Endometrial microvascular endothelial cells (primary cell): ENCODE measurements around the gene MRPS26. TPM values are rescaled to one million over a fixed set of nuclear protein-coding genes. Genes with fewer than 3 reads are reported as not detected.
"Not testable (repeated sequence)": the region's sequence is repeated elsewhere in the genome, so short reads cannot be mapped to it uniquely, and the experiment has no call there.

Experiments used
- in situ Hi-C: cut with HindIII; loops from 2 replicates; pipeline ENCODE4 v1.10.0; 2017; ENCODE audit warnings: low sequenced_read_pairs, low pct_unique_long_range_greater_than_20kb; ENCODE audit errors: inconsistent ontology term
- total RNA-seq: library from RNA; depleted of rRNA; stranded (reverse); fragments of >200 nt; gene quantifications from one replicate; pipeline ENCODE4 v1.2.3, GENCODE V29; 2015; ENCODE audit errors: inconsistent ontology term

The MRPS26 gene
- total RNA-seq: 46.9 TPM

DNA sequence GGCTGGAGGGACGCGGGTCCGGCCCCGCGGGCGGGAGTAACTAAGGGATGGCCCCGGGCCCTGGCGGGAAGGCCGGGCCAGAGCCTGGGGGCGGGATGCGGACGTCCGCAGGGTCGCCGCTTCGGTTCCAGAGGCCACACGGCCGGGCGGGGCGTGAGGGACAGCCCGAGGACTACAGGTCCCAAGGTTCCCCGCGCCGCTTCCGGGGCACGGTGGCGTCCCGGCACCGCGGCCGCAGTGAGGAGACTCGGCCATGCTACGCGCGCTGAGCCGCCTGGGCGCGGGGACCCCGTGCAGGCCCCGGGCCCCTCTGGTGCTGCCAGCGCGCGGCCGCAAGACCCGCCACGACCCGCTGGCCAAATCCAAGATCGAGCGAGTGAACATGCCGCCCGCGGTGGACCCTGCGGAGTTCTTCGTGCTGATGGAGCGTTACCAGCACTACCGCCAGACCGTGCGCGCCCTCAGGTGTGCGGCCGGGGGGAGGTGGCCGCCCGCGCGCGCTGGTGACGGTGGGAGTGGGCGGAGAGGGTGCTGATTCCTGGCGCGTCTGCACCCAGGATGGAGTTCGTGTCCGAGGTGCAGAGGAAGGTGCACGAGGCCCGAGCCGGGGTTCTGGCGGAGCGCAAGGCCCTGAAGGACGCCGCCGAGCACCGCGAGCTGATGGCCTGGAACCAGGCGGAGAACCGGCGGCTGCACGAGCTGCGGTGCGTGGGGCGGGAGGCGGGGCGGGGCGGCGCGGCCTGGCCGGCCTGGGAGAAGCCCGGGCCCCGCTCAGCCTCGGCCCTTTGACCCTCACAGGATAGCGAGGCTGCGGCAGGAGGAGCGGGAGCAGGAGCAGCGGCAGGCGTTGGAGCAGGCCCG lies at the start of gene MRPS26:
TSS of gene MRPS26 (plus strand) at position 237 of the 861 bp plus-strand sequence. CDS start at position 254, 17 bp downstream.
- in situ Hi-C loops: no loop called here

DNA sequence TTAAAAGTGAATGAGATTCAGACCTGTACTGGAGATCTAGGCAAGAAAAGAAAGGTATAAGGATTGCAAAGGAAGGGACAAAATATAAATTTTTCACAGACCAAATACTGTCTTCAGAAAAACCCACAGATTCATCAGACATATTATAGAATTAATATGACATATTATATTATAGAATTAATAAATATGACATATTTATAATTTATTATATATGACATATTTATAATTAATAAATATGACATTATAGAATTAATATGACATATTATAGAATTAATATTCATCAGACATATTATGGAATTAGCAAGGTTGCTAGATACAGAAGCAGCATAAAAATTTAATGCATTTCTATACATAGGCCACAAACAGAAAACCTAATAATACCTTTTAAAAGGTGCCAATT lies 47.1 kb upstream of the MRPS26 start:
- in situ Hi-C loops: no loop called here

DNA sequence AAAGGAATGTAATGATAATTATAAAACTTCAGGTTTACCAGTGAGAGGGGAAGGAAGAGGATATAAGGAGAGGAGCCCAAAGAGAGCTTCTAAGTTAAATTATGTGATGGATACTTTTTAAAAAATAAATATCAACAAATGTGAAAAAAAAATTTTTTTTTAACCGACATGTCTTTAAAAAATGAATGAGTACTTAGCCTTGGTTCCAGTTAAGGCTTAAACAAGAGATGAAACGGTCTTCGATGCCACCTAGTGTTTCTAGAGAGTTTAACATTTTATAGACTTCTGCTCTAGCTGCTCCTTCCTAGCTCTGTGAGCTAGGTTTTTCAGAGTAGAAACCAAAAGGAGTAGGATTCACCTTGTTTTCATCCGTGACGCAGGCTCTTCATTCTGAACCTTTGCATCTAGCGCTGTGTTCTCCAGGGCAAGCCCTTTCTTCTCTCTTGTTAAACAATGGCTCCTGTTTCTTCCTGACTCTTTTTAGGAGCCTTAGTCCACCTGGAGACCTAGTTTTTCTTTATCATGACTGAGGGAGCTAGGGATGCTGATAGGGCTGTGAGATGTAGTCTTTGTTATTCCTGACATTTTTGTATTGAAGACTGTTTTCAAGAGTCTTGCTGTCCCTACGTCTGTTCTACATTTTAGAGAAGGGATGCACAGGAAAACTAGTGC lies 44.9 kb upstream of the MRPS26 start:
- in situ Hi-C loops: no loop called here

DNA sequence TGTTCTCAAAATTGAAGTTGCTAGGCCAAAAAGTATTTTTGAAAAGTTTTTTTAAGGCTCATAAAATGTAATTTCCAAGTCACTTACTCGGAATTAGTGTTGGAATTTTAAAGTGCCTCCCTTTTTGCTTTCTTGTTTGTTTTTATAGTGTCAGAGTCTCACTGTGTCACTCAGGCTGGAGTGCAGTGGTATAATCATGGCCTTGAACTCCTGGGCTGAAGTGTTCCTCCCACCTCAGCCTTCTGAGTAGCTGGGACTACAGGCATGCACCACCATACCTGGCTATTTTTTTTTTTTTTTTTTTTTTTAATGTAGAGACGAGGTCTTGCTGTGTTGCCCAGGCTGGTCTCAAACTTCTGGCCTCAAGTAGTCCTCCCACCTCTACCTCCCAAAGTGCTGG lies 42.4 kb upstream of the MRPS26 start:
- in situ Hi-C loops: no loop called here

DNA sequence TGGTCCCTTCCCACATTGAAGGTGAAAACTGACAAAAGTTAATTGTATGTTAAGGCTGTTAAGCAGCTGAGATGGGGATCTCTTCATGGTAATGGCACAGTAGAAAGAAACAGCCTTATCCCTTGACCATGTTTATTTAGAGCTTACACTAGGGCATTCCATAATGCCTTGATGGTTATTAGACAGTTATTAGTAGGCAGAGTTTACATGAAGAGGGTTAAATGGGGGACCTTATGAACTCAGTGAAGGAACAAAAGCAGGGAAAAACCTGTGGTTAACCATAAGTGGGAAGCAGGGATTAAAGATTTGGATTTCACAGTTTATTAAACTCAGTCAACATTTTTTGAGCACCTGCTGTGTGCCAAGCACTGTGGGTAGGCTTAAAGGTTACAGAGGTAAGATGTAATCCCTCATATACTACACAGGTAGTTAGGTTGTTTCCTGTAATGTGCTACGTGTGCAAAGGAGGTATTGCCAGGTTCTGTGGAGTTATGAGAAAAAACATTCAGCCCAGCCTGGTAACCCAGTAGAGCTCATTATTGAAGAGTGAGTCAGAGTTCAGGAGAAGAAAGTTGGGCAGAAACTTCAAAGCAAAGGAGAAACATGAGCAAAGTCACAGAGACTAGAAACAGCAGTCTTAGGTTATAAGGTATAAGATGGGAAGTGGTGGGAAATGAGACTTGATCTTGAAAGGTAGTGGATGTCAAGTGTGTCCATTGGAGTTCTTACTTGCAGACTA lies 34.7 kb upstream of the MRPS26 start:
- in situ Hi-C loops: no loop called here

DNA sequence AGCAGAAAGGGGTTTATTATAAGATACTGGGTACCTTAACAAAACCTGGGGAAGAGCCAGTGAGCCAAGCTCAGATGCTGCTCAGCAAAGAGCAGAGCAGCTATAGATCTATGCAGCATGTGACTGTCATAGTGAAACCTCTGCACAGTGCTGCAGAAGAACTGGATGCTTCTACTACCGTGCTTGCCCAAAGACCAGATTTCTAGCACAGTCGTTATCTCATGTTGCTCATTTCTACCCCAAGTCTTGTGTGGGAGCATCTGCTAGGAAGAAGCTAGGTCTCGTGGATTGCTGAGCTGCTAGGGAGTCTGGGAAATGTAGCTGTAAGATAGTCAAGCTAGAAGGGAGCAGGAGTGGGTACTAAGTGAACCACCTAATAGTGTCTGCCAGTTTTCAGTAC lies 34.1 kb upstream of the MRPS26 start:
- in situ Hi-C loops: no loop called here

DNA sequence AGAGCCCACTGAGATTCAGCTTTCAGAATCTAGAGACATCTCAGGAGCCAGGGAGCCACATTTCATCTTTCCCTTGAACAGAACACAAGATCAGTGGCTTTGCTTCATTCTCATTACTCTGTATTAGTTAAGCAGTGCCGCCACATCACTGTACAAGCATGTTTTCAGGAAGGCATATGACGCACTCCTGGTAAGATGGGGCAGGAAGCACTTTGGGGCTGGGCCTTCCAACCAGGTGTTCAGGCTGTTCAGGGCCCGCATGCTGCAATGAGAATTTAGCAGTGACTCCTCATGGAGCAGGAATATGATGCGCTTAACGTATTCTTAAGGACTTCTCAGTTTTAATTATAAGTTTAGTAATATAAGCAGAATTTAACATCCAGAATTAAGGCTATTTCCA lies 32.1 kb upstream of the MRPS26 start:
- in situ Hi-C loops: no loop called here

DNA sequence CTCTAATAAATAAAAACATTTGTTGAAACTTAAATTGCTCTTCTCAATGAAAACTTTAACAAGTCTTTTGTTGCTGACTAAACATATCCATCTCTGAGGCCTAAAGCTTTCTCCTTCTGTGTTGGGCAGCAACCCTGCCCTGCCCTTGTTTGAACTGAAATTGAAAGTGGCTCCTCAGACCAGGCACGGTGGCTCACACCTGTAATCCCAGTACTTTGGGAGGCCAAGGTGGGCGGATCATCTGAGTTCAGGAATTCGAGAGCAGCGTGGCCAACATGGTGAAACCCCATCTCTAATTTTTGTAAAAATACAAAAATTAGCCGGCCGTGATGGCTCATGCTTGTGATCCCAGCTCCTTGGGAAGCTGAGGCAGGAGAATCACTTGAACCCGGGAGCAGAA lies 31.7 kb upstream of the MRPS26 start:
- in situ Hi-C loops: no loop called here

DNA sequence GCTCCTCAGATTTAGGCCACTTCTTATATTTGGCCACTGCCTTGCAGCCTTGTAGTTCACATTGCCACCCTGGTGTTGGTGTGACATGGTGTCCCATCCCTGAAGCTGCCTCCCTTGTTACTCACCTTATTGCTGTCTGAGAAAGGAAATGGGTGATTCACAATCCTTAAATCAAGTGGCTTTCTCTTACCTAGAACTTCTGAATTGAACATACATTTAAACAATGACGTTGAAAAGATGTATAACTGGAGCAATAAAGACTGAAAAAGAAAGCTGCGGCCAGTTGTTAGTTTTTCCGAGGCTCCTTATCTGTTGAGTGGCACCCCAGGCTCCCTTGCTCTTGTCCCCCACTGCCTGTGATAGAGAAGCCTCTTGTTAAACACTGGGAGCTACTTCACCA lies 31.2 kb upstream of the MRPS26 start:
- in situ Hi-C loops: no loop called here

DNA sequence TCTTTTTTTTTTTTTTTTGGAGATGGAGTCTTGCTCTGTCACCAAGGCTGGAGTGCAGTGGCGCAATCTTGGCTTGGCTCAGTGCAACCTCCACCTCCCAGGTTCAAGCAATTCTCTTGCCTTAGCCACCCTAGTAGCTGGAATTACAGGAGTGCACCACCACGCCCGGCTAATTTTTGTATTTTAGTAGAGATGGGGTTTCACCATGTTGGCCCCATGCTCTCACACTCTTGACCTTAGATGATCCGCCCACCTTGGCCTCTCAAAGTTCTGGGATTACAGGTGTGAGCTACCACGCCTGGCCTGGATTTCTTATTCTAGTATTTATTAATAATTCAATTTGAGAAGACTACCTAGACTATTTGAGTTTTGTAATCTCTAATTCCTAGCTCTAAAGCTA lies 30.6 kb upstream of the MRPS26 start:
- in situ Hi-C loops: not testable (repeated sequence)

DNA sequence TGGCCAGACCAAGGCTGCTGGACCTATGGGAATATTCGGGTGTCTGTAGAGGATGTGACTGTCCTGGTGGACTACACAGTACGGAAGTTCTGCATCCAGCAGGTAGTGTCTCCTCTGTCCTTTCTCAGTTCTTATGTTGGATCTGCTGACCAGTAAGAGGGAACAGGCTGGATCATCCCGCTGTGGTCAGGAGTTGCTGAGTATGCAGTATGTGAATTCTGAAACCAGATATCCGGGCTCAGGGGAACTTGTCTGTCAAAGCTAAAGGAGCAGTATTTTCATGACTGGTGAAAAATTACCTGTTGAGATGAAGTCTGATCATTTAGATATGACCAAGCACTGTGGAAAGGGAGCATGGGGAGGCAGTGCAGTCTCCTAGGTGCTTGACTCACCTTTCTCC lies 24.5 kb upstream of the MRPS26 start:
- in situ Hi-C loops: no loop called here

DNA sequence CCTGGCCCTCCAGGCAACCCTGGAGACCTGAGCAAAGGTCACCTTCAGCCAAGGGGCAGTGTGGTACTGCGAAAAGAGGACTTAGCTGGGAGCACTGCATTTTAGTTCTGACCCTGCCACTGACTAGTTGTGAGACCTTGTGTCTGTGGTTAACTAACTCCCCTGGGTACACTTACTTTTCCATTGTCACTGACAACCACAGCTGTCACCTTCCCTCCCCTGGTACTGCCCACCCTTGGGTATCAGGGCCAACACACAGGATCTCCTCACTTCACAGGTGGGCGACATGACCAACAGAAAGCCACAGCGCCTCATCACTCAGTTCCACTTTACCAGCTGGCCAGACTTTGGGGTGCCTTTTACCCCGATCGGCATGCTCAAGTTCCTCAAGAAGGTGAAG lies 24.1 kb upstream of the MRPS26 start:
- in situ Hi-C loops: no loop called here

DNA sequence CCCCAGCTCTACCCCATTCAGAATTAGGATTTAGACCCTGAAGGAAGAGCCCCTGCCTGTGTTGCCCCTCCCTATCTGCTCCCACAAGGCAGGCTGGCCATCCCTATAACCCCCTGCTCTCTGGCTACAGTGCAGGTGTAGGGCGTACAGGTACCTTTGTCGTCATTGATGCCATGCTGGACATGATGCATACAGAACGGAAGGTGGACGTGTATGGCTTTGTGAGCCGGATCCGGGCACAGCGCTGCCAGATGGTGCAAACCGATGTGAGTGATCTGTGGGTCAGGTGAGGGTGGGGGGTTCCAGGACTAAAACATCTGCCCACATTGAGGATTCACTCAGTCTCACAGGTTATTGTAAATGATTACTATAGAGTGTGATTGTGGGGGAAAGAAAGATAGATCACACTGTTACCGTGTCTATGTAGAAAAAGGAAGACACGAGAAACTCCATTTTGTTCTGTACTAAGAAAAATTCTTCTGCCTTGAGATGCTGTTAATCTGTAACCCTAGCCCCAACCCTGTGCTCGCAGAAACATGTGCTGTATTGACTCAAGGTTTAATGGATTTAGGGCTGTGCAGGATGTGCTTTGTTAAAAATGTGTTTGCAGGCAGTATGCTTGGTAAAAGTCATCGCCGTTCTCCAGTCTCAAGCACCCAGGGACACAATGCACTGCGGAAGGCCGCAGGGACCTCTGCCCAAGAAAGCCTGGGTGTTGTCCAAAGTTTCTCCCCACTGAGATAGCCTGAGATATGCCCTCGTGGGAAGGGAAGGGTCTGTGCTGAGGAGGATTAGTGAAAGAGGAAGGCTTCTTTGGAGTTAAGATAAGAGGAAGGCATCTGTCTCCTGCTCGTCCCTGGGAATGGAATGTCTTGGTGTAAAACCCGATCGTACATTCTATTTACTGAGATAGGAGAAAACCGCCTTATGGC lies 23.0 kb upstream of the MRPS26 start:
- in situ Hi-C loops: not testable (repeated sequence)

DNA sequence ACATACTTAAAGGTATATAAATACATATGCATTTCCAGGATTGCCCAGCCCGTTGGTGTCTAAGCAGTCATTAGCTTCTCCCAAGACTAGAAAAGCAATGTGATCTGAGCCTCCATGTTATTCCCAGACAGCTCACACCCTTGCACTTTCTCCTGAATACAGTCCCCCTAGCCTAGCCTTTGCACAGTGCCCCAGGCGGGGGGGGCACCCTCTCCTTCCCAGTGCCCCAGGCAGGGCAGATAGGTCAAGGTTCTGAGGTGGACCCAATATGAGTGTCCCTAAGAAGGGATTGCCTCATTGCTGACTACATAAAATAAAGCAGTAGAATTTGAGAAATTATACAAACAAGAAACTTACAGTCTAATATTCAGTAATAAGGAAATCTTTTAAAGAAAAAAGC lies 17.9 kb upstream of the MRPS26 start:
- in situ Hi-C loops: no loop called here

DNA sequence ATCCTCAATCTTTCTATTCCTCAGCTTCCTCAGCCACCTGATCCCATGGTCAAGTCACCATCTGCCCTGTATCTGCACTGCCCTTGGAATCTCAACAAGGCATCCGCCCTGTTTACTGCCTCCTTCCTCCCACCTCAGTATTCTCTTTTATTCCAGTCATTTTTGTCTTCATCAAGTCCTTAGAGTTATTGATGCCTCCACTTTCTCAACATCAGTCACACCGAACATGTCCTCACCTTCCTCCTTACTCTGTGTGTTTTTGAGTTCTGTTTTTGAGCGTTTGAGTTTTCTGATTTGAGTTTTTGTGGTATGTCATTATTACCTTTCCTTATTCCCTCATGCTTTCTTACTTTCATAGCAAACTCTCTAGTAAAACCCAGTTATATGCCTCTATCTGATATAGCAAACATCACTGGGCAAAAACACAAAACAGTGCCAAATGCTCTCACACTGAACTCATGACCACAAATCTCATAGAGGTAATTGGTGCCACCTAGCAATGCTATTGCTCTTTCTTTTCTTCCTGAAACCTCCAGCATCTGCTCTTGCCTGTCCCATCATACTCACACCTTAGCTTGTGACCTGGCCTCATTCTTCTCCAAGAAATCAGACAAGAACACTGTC lies 14.2 kb upstream of the MRPS26 start:
- in situ Hi-C loops: no loop called here

DNA sequence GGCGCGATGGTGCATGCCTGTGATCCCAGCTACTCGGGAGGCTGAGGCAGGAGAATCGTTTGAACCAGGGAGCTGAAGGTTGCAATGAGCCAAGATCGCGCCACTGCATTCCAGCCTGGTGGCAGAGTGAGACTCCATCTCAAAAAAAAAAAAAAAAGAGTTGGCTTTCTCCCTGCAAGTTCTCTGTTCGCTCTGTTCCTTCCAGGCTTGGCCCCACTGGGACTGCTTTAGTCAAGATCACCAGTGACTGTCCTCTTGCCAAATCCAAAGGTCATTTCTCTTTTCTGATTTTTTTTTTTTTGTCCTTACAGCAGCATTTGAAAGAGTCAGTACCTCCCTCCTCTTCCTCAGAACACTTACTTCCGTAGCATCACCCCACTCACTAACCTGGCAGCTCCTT lies 13.2 kb upstream of the MRPS26 start:
- in situ Hi-C loops: no loop called here

DNA sequence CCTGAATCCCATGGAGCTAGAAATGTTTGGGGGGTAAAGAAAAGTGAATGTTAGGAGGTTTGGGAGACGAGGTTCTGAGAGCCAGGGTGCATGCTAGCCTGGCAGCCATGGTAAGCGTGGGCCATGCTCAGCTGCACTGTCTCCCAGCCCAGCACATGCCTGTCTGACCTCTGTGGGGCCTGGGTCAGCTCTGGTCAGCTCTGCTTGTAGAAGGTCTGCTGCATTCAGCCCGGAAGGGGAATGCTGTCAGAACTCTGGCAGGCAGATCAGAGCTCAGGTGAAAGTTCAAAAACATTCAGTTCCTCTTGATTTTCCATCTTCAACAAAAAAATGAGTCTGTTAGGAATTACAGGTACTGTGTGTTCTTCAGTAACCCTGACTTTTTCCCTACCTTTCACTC lies 8.2 kb upstream of the MRPS26 start:
- in situ Hi-C loops: no loop called here

DNA sequence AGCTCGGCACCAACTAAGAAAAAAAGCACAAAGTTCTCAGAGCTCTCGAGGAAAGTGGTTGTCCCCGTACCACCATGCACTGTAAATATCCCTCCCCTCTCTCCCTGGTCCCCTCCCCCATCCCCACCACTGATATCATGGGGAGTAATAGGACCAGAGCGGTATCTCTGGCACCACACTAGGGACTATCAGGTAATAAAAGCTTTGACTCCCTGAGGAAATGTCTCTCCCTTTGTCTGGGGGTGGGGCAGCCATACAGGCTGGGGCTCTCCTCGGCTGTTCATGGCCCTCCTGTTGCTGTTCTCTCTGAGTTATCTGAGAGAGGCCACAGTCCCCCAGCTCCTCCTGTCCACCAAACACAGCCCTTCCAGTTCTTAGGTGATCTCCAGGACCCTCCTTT lies 7.4 kb upstream of the MRPS26 start:
- in situ Hi-C loops: no loop called here
